H9 (cell line): ENCODE results near the gene KRT25. TPM values are rescaled to one million over a fixed set of nuclear protein-coding genes. Genes with fewer than 3 reads are reported as not detected.

Experiments
- DNase-seq: peaks from one replicate; pipeline ENCODE4 v3.0.0-alpha.2; 2017
- H2AFZ ChIP-seq: one replicate; pipeline ENCODE4 v1.6.1; 2013; ENCODE audit warnings: mild to moderate bottlenecking, low read length, control low read depth, moderate library complexity
- H2AK5ac ChIP-seq: 2 replicates; pipeline ENCODE4 v1.6.1; 2013; ENCODE audit warnings: low read length, control low read depth, mixed read lengths; ENCODE audit not compliant: insufficient read length
- H2BK120ac ChIP-seq: one replicate; pipeline ENCODE4 v1.6.1; 2013; ENCODE audit warnings: low read depth, mild to moderate bottlenecking, low read length, control low read depth, inconsistent platforms; ENCODE audit not compliant: poor library complexity, severe bottlenecking
- H2BK12ac ChIP-seq: 2 replicates; pipeline ENCODE4 v1.6.1; 2013; ENCODE audit warnings: low read length, control low read depth, mixed read lengths, low read depth; ENCODE audit not compliant: insufficient read length
- H2BK15ac ChIP-seq: 2 replicates; pipeline ENCODE4 v1.6.1; 2013; ENCODE audit warnings: low read depth, low read length, control low read depth
- H2BK20ac ChIP-seq: one replicate; pipeline ENCODE4 v1.6.1; 2013; ENCODE audit warnings: low read depth, mild to moderate bottlenecking, low read length, control low read depth, inconsistent platforms; ENCODE audit not compliant: poor library complexity, severe bottlenecking
- H2BK5ac ChIP-seq: 2 replicates; pipeline ENCODE4 v1.6.1; 2013; ENCODE audit warnings: low read length, control low read depth, mixed read lengths; ENCODE audit not compliant: insufficient read length
- H3K14ac ChIP-seq: 2 replicates; pipeline ENCODE4 v1.6.1; 2013; ENCODE audit warnings: low read length, control low read depth; ENCODE audit not compliant: insufficient read depth
- H3K18ac ChIP-seq: 2 replicates; pipeline ENCODE4 v1.6.1; 2013; ENCODE audit warnings: low read depth, mild to moderate bottlenecking, mixed read lengths, low read length, control low read depth; ENCODE audit not compliant: insufficient read length
- H3K23ac ChIP-seq: 2 replicates; pipeline ENCODE4 v1.6.1; 2013; ENCODE audit warnings: low read length, control low read depth, mixed read lengths, low read depth; ENCODE audit not compliant: insufficient read length
- H3K23me2 ChIP-seq: 2 replicates; pipeline ENCODE4 v1.6.1; 2013; ENCODE audit warnings: low read depth, mild to moderate bottlenecking, mixed read lengths, low read length, control low read depth; ENCODE audit not compliant: insufficient read length, poor library complexity, severe bottlenecking
- H3K27ac ChIP-seq: 2 replicates; pipeline ENCODE4 v1.5.1; 2013; ENCODE audit warnings: low read length, control low read depth, mixed read lengths, low read depth; ENCODE audit not compliant: insufficient read length
- H3K27me3 ChIP-seq: 2 replicates; pipeline ENCODE4 v1.6.1; 2013; ENCODE audit warnings: low read length, control low read depth, inconsistent platforms; ENCODE audit not compliant: insufficient read depth
- H3K4ac ChIP-seq: 2 replicates; pipeline ENCODE4 v1.6.1; 2013; ENCODE audit warnings: low read depth, mild to moderate bottlenecking, control low read depth, inconsistent platforms, low read length, moderate library complexity
- H3K4me1 ChIP-seq: 2 replicates; pipeline ENCODE4 v1.6.1; 2013; ENCODE audit warnings: low read length, control low read depth, inconsistent platforms; ENCODE audit not compliant: insufficient read depth
- H3K4me2 ChIP-seq: 2 replicates; pipeline ENCODE4 v1.6.1; 2013; ENCODE audit warnings: low read length, control low read depth, mixed read lengths; ENCODE audit not compliant: insufficient read length, insufficient read depth
- H3K56ac ChIP-seq: 2 replicates; pipeline ENCODE4 v1.6.1; 2013; ENCODE audit warnings: low read depth, mild to moderate bottlenecking, mixed read lengths, low read length, control low read depth; ENCODE audit not compliant: insufficient read length
- H3K79me1 ChIP-seq: 2 replicates; pipeline ENCODE4 v1.6.1; 2013; ENCODE audit warnings: low read depth, mild to moderate bottlenecking, moderate library complexity, low read length, control low read depth, inconsistent platforms; ENCODE audit not compliant: insufficient read depth, poor library complexity, severe bottlenecking
- H3K79me2 ChIP-seq: 2 replicates; pipeline ENCODE4 v1.6.1; 2013; ENCODE audit warnings: low read length, control low read depth, inconsistent platforms; ENCODE audit not compliant: insufficient read depth
- H3K9ac ChIP-seq: 2 replicates; pipeline ENCODE4 v1.6.1; 2013; ENCODE audit warnings: low read length, control low read depth, mixed read lengths; ENCODE audit not compliant: insufficient read length; ENCODE audit errors: extremely low read depth
- H3K9me3 ChIP-seq: one replicate; pipeline ENCODE4 v1.6.1; 2013; ENCODE audit warnings: low read depth, low read length, inconsistent platforms; ENCODE audit not compliant: control insufficient read depth
- H3T11ph ChIP-seq: one replicate; pipeline ENCODE4 v1.6.1; 2013; ENCODE audit warnings: mild to moderate bottlenecking, low read length, control low read depth, inconsistent platforms
- H4K20me1 ChIP-seq: one replicate; pipeline ENCODE4 v1.6.1; 2013; ENCODE audit not compliant: control insufficient read depth, insufficient read length, insufficient read depth
- H4K5ac ChIP-seq: 2 replicates; pipeline ENCODE4 v1.6.1; 2013; ENCODE audit warnings: low read depth, mild to moderate bottlenecking, mixed read lengths, low read length, control low read depth; ENCODE audit not compliant: insufficient read length
- H4K8ac ChIP-seq: replicated peaks from 2 replicates; pipeline ENCODE4 v1.6.1; 2013; ENCODE audit warnings: low read length, control low read depth, mixed read lengths, low read depth; ENCODE audit not compliant: insufficient read length
- H4K91ac ChIP-seq: 2 replicates; pipeline ENCODE4 v1.6.1; 2013; ENCODE audit warnings: low read depth, mild to moderate bottlenecking, moderate library complexity, mixed read lengths, low read length, control low read depth; ENCODE audit not compliant: insufficient read length
- H3K27ac Mint-ChIP-seq, 3 experiments: 2 replicates in 2 of 3; 3 replicates in 1 of 3; pipeline ENCODE4 v1.8.0; 2020 to 2021; ENCODE audit warnings: mixed read lengths in 3 of 3, mild to moderate bottlenecking in 1 of 3, moderate library complexity in 1 of 3
- H3K27me3 Mint-ChIP-seq: 2 replicates; pipeline ENCODE4 v1.8.0; 2021; ENCODE audit warnings: low read depth, mild to moderate bottlenecking, moderate library complexity, mixed read lengths
- H3K36me3 Mint-ChIP-seq, 3 experiments: 2 replicates in 2 of 3; 3 replicates in 1 of 3; pipeline ENCODE4 v1.8.0; 2020 to 2021; ENCODE audit warnings: low read depth in 3 of 3, mixed read lengths in 3 of 3; ENCODE audit not compliant: insufficient read depth in 1 of 3
- H3K4me1 Mint-ChIP-seq, 2 experiments: 2 replicates each; pipeline ENCODE4 v1.8.0; 2020; ENCODE audit warnings: mixed read lengths in 2 of 2
- H3K4me3 Mint-ChIP-seq, 2 experiments: 2 replicates in 1 of 2; 3 replicates in 1 of 2; pipeline ENCODE4 v1.8.0; 2020 to 2021; ENCODE audit warnings: mild to moderate bottlenecking in 2 of 2, mixed read lengths in 2 of 2, moderate library complexity in 1 of 2
- H3K9me3 Mint-ChIP-seq, 2 experiments: 2 replicates in 1 of 2; 3 replicates in 1 of 2; pipeline ENCODE4 v1.8.0; 2020; ENCODE audit warnings: mild to moderate bottlenecking in 2 of 2, mixed read lengths in 2 of 2, moderate library complexity in 1 of 2
- WGBS: extraction: QIAGEN DNeasy Blood & Tissue Kit; methylation state at CpG from one replicate; pipeline ENCODE4 v1.1.7; 2013; ENCODE audit warnings: missing lambda C conversion rate, low lambda C conversion rate, mixed read lengths; ENCODE audit not compliant: insufficient read length; ENCODE audit errors: extremely low coverage; 5-methylcytosine and 5-hydroxymethylcytosine counted together
- total RNA-seq: library from RNA; stranded (reverse); gene quantifications from 2 replicates; pipeline ENCODE4 v1.2.1, GENCODE V29; 2021
- TF ChIP-seq, protein P1 (sequence below): fragments of 200-600 bp; sonication (generic); conservative IDR thresholded peaks from 3 replicates; pipeline ENCODE4 v1.8.0; 2021; ENCODE audit warnings: antibody characterized with exemption, mild to moderate bottlenecking

Gene KRT25
- total RNA-seq, 1 experiment from 2014 or later = not detected

- Histone ChIP-seq H3K27me3 (no peaks in the 10 kb centered on the region), H3T11ph (no peak overlapping the region), H3K56ac (no peak overlapping the region), H3K4me1 (no peaks in the 10 kb centered on the region), H3K14ac (no peak overlapping the region), H2BK12ac (no peak overlapping the region), H3K27ac (no peak overlapping the region), H4K5ac (no peak overlapping the region), H3K9me3 (no peaks in the 10 kb centered on the region), H3K79me1 (no peaks in the 10 kb centered on the region), H3K23me2 (no peaks in the 10 kb centered on the region), H3K79me2 (no peaks in the 10 kb centered on the region), H2AK5ac (no peak overlapping the region), H2BK15ac (no peak overlapping the region), H2BK5ac (no peak overlapping the region), H3K18ac (no peak overlapping the region), H3K4ac (no peak overlapping the region), H2BK20ac (no peak overlapping the region), H3K4me2 (no peak overlapping the region), H2BK120ac (no peak overlapping the region), H4K20me1 (no peaks in the 10 kb centered on the region), H3K23ac (no peak overlapping the region), H4K8ac (no peak overlapping the region), H4K91ac (no peak overlapping the region), H2AFZ (no peak overlapping the region), H3K9ac (no peak overlapping the region)
- DNase-seq = no peak
- Mint-ChIP-seq H3K4me3 (no peak overlapping the region), H3K9me3 (no peaks in the 10 kb centered on the region), H3K27ac (no peak overlapping the region), H3K27me3 (peaks cover 27% of the 10 kb centered on the region), H3K36me3 (no peaks in the 10 kb centered on the region), H3K4me1 (no peaks in the 10 kb centered on the region; a peak in 1 of 4 replicates)
- TF ChIP-seq, protein P1, sequence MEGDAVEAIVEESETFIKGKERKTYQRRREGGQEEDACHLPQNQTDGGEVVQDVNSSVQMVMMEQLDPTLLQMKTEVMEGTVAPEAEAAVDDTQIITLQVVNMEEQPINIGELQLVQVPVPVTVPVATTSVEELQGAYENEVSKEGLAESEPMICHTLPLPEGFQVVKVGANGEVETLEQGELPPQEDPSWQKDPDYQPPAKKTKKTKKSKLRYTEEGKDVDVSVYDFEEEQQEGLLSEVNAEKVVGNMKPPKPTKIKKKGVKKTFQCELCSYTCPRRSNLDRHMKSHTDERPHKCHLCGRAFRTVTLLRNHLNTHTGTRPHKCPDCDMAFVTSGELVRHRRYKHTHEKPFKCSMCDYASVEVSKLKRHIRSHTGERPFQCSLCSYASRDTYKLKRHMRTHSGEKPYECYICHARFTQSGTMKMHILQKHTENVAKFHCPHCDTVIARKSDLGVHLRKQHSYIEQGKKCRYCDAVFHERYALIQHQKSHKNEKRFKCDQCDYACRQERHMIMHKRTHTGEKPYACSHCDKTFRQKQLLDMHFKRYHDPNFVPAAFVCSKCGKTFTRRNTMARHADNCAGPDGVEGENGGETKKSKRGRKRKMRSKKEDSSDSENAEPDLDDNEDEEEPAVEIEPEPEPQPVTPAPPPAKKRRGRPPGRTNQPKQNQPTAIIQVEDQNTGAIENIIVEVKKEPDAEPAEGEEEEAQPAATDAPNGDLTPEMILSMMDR = no peak
- no CpG with 5 or more reads among the region's 10 CpGs for WGBS
These were observed 40.0 kb upstream of the KRT25 start for GRCh38 chr17:40795019-40795667.
